ENCODE measurements around the gene BCKDHB.

Gene BCKDHB

DNA sequence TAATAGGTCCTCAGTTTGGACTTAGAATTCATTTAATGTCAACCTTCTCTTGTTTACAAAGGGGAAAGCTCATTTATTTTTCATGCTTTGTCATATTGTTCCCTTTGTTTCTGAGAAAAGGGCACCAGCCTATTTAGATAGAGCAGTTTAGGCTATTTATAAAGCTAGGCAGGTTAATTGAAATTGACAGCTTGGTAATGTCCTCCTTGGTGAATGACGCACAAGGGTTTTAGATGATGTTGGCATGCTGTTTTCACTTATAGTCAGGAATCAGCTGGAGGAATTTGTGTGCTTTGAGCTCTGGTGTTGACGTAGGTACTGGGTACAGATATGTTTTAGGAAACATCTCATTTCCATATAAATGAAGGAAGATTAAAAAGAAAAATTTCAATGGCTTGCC is 45.2 kb downstream of the BCKDHB start:
- no peak for DNase-seq

DNA sequence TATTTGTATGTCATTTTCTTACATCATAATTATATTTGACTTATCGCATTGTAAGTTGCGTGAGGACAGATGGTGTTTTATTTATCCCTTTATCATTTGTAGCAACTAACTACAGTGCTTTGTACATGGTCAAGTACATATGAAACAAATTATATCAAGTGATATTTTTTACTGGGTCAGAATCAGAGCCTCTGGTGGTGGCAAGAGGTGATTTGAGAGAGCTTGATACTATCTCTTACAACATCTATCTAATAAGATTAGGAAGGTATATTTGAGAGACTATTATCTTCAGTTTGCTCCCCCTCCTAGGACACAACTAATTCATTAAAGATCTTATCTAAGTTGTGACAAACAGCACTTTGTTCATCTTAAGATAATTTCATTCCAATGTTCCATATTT is 47.7 kb downstream of the BCKDHB start:
- no peak for DNase-seq

DNA sequence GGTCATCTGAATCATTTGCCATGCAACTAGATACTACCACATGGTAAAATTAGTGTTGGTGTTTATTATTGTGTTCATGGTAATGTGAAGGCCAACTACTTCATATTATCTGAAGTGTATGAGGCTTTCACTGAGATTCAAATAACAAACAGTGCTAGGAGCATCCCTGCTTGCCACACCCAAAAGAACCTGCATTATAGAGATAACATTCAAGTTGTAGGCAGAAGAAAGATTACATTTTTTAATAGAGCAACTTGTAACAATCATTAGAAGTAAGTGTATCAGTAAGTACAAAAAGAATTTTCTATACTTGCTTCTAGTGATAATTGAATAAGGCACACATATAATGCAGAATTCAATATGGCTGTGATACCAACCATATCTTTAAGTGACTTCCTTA is 49.8 kb downstream of the BCKDHB start:
- DNase-seq = no peak

DNA sequence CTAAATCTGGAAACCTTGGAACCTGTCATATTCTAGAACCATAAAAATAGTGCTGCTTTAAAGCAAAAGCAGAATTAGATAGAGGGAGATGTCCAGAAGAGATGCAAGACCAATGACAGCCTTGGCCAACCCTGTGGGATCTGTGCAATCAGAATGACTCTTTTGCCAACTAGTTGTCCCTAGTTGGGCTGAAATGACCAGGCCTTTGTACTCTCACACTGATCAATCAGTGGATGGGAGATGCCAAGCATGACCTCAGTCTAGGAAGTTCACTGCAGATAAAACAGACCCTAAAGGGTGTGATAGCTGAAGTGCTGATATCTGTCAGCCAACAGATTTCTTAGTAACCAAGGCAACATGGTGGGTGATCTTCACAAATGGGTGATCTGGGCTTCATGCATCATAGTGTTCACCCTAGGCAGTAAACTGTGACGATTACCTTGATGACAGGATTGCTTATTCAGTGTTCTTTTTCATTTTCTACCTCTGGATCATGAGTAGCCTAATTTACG is 52.1 kb downstream of the BCKDHB start:
- no peak for DNase-seq

DNA sequence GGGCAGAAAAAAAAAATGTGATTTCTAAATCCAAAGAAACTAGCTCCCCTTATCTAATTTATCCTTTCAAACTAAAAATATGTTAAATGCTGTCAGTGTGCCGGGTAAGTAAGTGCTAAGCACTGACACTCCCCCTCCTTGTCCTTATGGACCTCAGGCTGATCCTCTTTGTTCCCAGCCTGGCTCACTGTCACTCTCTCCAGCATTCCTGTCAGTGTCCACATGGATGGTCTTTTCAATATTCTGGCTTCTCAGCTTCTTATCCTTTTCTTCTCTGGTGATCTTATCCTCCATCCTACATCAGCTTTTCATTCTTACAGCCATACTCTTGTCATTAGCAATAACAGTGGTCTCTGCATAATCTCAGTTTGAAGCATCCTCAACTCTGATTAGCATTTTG is 55.0 kb downstream of the BCKDHB start:
- DNase-seq = no peak

DNA sequence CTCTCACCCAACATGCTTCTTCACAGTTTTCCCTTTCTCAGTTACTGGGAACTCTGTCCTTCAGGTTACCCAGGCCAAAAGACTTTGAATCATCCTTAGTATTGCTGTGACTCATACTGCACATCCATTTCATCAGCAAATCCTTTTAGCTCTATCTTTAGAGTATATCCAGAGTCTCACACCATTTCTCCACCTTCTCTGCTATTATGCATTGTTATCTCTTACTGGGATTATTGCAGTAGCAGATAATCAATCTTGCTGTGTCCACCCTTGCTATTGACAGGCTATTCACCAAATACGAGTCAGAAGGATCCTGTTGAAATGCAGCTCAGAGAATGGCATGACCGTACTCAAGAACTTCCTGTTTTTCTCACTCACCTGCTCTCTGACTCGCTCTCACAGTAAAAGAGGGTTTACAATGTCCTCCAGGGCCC is 57.3 kb downstream of the BCKDHB start:
- DNase-seq = peak; percentile 81

DNA sequence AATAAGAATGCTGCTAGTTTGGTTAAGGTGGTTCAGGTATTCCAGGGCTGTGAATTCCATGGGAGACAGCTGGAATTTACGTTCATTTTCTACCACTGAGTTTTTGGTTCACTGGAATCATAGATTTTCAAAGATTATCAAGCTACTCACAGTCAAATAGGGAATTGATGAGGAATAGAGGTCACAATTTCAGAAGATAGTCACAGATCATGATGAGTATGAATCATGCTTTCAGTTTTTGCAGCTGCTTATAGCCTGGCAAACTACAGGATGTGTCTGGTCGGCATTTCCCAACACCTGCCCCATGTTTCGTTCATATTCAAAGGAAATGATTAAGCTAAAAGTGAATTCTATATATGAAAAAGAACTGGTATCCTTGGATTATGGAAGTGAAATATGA is 58.7 kb downstream of the BCKDHB start:
- DNase-seq = no peak

DNA sequence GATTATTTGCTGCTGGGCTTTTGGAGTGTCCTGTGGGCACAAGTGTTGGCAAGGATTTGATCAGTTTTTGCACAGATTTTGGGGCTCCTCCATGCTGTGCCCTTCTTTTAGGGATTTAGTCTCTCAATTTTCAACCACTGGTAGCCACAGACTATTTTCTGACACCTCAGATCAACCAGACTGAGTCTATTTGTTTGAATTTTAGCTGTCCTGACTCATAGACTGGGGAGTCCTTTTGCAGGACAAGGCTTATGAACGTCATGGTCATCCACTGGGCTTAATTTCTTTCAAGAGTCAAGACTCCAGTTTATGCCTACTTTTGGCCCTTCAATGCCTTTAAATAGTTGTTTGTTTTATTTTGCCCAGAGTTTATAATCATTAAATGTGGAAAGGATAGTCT is 59.3 kb downstream of the BCKDHB start:
- no peak for DNase-seq

DNA sequence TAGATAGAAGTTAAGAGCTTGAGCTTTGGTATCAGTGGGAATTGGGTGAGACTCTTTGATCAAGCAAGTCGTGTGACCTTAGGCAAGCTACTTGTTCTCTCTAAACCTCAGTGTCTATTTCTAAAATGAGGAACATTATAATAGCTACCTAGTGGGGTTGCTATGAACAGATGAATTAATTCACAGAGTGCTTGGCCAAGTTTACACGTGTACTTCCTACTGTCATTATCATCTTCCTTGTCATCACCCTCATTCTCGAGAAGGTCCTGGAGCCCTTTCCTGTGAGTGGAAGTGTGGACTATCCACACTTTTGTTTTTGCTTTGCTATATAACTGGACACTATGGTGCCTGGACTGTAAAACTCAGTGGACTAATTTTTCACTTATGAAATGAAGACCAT is 64.0 kb downstream of the BCKDHB start:
- DNase-seq = no peak

GRCh38 chr6:80173411-80173810 is 66.9 kb downstream of the BCKDHB start:
- DNase-seq = no peak

- peak; percentile 79 for DNase-seq
Measured at GRCh38 chr6:80174900-80175572, 68.6 kb downstream of the BCKDHB start.

DNA sequence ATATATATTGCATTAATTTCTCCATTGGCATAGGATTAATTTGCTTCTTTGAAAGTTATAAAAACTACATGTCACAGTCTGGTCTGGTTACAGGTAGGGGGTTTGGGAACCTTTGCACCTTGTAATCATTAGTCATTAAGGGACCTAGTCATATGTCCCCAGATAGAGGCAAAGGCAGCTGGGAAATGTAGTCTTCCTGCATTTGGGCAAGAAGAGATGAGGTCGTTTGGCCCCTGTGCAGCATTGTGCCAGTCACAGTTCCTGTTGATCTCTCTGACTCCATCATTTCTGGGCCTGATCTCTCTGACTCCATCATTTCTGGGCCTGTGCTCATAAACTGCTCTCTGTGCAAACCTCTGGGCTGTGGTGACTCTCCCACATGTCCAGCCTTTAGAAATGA is 73.2 kb downstream of the BCKDHB start:
- DNase-seq = no peak

GRCh38 chr6:80181352-80182081 is 75.0 kb downstream of the BCKDHB start:
- no peak for DNase-seq

DNA sequence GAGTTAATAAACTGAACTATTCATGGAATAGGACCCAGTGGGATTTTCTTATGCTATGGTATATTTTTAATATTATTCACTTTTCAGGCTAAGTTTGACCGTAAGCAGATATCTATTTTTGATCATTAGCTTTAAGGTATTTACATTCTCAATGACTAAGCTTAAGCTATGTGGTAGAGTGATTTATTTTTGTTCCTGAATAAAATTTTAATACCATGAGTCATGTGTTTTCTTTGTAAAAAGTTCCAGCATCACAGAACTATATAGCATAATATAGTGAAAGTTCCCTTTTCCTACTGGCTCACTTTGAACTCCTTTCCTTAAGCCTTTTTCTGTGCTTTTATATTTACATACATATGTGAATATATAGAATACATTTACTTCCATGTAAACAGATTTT is 75.8 kb downstream of the BCKDHB start:
- peak; percentile 73 for DNase-seq

GRCh38 chr6:80183019-80183795 is 76.7 kb downstream of the BCKDHB start:
- DNase-seq = peak; percentile 29

GRCh38 chr6:80185492-80185891 is 79.0 kb downstream of the BCKDHB start:
- no peak for DNase-seq

- no peak for DNase-seq
Measured at GRCh38 chr6:80186082-80186481, 79.6 kb downstream of the BCKDHB start.

- DNase-seq = no peak
Measured at GRCh38 chr6:80196906-80197305, 90.4 kb downstream of the BCKDHB start.

DNA sequence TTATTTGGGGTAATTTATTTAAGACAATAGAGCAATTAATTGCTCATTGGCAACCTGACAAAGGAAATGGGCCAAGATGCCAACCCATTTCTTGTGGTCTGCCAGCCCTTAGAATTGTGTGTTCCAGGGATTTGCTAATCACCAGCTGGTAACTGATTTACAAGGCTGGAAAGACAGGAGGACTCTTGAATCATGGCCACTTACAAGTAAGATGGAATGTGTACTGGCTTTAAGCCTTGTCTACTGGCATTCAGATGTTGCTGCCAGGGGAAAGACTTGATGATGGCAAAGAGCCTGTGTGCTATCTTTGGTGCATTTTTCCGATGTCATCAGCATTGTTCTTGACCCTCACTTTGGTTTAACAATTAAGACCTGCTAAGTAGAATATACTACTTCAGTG is 91.0 kb downstream of the BCKDHB start:
- DNase-seq = no peak

GRCh38 chr6:80197986-80198385 is 91.5 kb downstream of the BCKDHB start:
- DNase-seq = no peak

GRCh38 chr6:80203283-80203682 is 96.8 kb downstream of the BCKDHB start:
- no peak for DNase-seq

GRCh38 chr6:80205404-80205803 is 98.9 kb downstream of the BCKDHB start:
- DNase-seq = no peak

DNA sequence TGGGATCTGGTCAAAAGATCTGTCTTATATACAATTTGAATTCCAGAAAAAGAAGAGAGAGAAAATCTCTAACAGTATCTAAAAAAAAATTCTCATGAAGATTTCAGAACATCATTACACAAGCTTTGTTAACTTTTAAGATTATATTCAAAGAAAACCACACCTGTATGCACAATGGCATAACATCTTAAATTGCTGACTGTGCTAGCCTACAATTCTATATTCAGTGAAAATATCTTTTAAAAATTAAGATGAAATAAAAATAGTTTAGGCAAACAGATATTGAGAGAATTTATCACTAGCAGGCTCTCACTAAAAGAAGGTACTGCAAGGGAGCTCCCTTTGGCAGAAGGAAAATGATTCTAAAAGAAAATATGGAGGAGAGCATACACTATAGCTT is 100.3 kb downstream of the BCKDHB start:
- no peak for DNase-seq

Data from fibroblast of skin of scalp (primary cell).